ENCODE measurements around the gene MYRIP.
"Not testable (repeated sequence)": the region's sequence is repeated elsewhere in the genome, so short reads cannot be mapped to it uniquely, and the experiment has no call there.

MYRIP gene

DNA sequence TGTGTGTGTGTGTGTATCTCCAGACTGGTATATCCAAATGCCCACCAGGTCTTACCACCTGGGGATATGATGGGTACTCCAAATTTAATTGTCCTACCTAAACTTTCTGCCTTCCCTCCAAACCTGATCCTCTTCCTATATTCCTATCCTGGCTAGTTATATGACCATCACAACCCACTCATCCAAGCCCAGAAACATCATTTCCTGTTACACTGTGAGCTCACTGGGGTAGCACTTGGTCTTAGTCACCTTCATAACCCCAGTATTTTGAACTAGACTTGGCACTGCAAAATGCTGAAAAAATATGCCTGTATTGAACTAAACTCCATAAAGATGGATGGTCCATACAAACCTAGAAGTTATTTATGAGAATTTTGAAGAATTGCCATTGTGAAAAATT, 321.3 kb downstream of the MYRIP start:
- DNase-seq (ENCODE audit: low read depth) = no peak

DNA sequence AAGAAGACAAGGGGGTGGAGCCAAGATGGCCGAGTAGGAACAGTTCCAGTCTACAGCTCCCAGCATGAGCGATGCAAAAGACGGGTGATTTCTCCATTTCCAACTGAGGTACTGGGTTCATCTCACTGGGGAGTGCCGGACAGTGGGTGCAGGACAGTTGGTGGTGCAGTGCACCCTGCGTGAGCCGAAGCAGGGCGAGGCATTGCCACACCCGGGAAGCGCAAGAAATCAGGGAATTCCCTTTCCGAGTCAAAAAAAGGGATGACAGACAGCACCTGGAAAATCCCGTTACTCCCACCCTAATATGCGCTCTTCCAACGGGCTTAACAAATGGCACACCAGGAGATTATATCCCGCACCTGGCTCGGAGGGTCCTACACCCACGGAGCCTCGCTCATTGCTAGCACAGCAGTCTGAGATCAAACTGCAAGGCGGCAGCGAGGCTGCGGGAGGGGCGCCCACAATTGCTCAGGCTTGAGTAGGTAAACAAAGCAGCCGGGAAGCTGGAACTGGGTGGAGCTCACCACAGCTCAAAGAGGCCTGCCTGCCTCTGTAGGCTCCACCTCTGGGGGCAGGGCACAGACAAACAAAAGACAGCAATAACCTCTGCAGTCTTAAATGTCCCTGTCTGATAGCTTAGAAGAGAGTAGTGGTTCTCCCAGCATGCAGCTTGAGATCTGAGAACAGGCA, 324.6 kb downstream of the MYRIP start:
- not testable (repeated sequence) for DNase-seq (ENCODE audit: low read depth)

DNA sequence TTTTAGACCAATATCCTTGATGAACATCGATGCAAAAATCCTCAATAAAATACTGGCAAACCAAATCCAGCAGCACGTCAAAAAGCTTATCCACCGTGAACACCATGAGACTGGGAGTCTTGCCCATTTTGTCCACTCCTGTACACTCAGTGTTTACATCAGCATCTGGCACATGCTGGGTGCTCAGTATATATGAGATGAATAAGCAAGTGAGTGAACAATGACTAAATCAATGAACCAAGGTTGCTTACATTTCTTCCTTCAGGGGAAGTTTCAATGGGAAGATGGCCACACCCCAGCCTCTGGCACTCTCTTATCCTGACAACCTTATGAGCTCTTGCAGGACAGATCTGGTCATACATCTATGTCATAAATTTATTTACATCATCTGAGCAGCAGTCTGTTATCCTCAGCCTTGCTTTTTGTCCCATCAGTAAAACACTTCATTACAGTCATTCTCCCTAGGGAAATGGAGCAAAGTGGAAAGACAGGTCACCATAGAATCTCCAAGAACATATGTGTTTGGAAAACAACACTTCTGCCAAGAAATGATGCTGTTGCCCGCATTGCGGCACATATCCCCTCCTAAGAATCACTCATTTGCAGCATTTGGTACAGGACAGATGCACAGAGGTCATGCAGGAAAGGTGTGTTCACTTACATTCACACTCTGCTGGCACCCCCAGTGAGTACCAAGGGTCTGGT, 328.3 kb downstream of the MYRIP start:
- DNase-seq (ENCODE audit: low read depth) = no peak

DNA sequence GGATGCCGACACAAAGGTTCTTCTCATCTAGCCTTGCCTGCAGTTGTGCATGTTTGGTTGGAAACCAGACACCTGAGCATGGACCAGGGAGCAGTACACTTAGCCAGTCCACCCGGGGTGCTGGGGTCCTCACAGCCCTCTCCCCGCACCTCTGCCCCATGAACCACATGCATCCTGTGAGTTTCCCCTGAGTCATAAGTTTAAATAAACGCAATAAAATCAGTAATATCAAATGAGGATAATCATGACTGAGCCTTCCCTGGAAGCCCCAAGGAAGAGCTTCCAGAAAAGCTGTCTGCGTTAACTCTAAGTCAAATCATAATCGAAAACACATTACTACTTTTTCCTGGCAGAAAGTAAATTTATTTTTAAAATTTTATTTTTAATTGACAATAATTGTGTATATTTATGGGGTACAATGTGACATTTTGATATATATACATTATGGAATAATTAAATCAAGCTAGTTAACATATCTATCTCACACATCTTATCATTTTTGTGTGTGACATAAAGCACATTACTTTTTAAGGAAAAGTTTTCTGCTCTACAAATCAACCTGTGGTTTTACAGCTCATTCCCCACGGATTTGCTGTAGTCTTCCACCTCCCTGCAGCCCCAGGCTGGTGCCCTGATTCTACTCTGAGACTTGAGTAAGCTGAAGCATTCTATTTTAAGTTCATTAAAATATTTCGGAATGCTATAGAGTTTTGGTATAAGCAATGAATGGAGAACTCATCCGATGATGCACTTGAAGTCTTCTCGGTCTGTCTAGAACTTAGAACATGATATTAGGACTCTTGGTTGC, 334.1 kb downstream of the MYRIP start:
- DNase-seq (ENCODE audit: low read depth) = no peak

DNA sequence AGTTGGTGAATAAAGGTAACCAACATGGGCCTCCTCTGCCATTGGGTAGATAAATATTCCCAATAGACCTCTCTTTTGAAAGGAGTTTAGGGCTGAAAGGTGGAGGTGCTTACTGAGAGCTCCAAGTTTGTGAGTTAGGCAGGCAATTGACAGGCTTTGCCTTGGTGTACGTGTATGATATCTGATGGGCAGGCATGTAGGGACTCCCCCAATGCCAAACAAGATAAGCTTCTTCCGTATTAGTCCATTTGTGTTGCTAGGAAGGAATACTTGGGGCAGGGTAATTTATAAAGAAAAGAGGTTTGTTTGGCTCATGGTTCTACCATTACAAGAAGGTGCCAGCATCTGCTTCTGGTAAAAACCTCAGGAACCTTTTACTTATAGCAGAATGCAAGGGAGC, 339.4 kb downstream of the MYRIP start:
- no peak for DNase-seq (ENCODE audit: low read depth)

DNA sequence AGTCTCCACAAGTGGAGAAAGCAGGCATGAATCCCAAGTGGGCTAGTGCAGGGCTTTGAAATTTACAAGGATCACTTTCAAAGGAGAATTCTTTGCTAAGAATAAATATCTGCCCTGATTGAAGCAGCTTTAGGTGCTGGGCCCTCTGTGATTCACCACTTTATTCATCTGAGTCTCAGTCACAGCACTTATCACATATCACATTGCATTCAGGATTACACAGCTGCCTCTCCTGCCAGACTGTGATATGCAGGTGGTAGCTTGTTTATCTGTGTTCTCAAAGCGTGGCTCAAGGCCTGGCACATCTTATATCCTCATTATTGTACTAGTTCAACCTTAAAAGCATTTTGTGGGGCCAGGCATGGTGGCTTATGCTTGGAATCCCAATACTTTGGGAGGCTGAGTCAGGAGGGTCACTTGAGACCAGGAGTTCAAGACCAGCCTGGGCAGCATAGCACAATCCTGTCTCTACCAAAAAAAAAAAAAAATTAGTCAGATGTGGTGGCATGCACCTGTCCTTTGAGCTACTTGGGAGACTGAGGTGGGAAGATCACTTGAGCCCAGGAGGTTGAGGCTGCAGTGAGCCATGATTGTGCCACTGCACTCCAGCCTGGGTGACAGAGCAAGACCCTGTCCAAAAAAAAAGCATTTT, 343.2 kb downstream of the MYRIP start:
- DNase-seq (ENCODE audit: low read depth) = no peak

DNA sequence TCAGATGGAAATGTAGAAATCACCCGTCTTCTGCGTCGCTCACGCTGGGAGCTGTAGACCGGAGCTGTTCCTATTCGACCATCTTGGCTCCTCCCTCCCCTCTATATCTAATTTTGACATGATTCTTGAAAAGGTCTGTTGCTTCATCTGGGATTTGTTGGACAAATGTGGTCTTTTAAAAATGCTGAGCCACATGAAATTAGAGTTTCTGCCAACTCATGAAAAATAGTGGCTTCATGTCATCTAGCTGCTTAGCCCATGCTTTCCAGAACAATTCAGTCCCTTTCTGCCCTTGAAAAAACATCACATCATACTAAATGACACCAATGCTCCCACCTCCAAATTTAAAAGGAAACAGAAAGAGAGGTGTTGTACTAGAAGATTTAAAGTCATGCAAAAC, 351.5 kb downstream of the MYRIP start:
- DNase-seq (ENCODE audit: low read depth) = no peak

DNA sequence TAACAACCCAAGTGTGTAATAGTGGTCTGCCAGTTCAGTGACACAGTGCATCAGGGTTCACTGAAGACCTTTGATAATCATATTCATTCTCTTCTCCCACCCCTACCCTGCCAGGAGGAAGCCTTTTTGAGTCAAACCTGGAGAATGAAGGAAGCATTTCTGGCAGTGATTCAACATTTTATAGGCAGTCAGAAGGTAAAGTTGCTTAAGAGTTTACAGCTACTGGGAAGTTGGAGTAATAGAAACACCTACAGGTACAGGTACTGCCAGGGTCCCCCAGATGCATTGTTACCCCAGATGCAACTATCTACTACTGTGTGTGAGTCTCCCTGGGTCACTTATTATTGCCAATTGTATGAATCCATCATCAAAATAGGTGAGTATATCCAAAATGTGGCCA, 353.2 kb downstream of the MYRIP start:
- DNase-seq (ENCODE audit: low read depth) = no peak

DNA sequence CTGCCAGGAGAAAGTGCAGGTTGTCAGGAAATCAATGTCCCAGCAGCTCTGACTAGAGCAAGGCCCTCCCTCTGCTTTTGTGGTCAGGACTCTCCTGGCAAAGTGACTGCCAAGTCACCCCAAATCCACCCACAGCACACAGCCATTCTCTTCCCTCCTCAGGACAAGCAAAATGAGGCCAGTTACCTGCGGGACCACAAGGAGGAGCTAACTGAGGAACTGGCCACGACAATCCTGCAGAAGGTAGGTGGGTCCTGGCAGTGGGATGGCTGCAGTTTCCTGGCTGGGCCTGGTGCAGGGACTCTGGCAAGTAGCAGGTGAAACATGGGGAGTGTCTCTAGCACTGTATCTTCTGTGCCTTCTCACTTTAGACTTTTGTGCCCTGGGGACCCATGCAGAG, 357.6 kb downstream of the MYRIP start:
- DNase-seq (ENCODE audit: low read depth) = no peak

DNA sequence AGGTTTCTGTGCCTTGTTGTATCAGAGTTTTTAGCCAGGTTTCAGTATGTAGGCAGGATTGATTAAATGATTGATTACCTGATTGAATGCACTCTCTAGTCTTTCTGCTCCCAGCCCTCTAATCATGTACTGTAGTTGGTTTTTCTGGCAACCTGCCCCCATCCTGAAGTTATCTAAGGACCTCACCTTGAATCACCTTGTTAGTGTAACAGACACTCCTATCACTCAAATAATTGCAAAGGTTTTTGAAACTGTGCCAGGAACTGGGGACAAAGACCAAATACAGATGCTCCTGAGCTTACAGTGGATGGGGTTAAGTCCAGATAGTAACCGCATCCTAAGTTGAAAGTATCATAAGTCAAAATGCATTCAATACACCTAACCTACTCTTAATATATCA, 358.5 kb downstream of the MYRIP start:
- no peak for DNase-seq (ENCODE audit: low read depth)

DNA sequence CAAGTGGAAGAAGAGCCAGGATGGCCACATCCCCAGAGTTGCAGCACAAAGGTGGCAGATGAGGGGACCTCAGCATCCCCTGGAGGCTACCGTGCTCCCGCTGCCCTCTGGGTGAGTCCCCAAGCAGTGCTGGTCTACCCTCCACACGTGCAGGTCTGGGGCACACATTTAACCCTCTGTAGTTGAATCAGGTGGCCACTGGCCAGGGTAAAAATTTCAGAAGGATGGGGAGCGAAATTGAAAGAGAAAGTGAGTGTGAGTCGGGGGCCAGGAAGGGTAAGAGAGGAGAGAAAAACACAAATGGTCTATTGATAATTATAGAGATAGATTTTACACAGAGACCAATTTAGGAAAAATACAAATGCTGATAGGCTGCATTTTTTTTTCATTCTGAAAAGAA, 360.6 kb downstream of the MYRIP start:
- DNase-seq (ENCODE audit: low read depth) = no peak

DNA sequence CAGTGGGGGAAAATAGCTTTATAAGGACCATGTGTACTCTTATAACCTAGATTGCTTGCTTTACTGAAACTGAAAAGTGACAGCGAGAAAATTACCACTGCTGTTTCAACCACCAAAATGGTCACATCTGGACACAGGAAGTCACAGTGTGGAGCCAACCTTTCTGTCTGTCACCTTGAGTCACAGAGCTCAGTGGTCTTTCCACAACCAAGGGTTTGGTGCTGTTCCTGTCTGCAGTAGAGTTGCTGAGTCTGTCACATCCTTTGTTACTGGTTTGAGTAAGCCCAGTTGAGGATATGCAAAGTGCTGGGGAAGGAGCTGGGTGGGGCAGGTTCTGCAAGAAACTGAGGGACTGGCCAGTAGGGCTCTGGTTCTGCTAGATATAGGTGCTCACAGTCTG, 361.0 kb downstream of the MYRIP start:
- DNase-seq (ENCODE audit: low read depth) = no peak

DNA sequence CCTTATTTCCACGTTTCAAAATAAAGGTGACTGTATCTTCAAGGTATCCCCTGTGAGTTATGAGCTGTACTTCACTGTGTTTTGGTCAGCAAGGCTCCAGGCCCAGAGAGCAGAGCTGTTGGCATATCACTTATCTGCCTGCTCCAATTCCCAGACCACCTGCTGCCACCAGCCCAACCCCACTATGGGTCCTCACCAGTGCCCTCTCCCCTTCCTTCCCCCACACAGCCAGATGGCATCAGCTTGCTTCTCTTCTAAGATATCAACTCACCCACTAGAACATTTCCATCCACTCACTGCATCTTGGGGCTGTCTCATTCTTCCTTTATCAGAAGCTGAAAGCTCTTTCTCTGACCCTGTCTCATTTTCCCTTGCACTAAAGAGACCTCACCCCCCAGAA, 363.2 kb downstream of the MYRIP start:
- DNase-seq (ENCODE audit: low read depth) = no peak

DNA sequence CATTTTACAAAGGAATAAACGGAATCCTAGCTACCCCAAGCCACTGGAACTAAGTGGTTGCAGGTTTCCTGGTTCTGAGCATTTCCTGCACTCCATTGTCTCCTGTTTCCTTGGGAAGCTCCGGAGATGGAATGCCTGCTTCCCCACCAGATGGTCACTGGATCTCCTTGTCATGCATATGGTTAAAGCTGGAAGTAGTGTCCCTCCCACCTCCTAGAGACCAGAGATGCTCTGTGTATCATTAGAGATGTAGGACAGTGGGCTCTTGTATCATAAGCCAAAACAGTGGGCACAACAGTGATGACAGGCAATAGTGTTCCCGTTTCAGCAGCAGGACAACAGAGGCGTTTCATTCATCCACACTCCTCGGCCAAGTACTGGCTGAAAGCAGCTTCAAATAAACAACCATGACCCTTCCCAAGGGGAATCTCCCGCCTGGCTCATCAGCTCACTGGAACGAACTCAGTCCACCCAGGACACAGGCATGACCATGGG, 363.9 kb downstream of the MYRIP start:
- no peak for DNase-seq (ENCODE audit: low read depth)

DNA sequence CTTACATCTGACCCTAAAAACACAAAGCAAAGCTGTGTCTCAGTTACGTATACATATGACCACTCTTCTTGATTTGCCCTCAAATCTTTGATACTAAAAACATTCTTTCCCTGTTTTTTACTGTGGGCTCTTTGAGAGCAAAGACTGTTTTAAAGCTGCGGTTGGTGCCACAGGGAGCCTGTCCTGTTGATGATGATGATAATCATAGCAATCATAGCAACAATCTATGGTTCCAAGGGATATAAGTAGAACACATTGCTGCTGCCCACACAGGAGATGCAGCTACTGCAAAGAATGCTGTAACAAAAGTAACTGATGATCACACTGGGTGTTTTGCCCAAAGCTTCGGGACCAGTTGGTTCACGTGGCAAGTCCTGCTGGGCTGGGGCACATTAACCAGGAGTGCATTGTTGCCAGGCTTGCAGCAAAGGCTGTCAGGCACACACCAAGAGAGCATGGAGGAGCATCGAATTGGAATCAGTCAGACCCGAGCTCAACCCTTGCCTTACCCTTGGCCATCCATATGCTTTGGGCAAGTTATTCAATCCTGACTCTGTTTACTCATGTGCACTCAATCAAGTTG, 368.7 kb downstream of the MYRIP start:
- no peak for DNase-seq (ENCODE audit: low read depth)

DNA sequence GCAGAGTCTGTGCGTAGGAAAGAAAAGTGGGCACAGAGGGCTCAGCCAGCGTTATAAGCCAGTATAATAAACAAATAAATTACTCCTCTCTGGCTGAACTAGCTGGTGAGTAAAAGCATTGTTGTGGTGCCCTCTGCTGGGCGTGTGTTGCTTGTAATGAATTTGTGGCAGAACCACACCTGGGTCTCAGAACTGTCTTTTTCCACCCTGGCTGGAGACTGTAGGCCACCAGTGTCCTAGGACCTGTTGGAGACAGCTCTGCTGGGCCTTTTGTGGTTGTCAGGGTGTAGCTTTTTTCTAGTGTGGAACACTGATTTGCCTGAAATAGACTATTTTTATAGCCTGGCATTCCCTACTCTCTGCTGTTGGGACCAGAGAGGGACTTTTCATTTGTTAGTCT, 369.6 kb downstream of the MYRIP start:
- peak; percentile 12 for DNase-seq (ENCODE audit: low read depth)

DNA sequence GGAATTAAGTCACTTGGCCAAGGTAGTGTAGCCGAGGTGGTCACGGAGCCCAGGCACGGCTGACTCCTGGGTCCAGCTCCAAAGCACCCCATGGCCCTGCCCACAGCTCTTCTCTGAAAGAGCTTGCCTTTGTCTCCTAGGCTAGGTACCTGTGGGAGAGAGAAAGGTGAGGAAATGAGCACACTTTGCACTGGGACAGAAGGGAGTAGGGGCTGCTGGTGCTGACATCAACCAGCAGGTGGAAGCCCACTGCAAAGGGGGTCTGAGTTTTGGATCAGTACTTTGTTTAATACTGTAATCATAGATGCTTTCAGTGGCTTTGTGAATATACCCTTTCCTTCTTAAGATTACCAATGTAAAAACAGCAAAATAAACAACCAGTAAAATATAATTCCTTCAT, 371.8 kb downstream of the MYRIP start:
- no peak for DNase-seq (ENCODE audit: low read depth)

DNA sequence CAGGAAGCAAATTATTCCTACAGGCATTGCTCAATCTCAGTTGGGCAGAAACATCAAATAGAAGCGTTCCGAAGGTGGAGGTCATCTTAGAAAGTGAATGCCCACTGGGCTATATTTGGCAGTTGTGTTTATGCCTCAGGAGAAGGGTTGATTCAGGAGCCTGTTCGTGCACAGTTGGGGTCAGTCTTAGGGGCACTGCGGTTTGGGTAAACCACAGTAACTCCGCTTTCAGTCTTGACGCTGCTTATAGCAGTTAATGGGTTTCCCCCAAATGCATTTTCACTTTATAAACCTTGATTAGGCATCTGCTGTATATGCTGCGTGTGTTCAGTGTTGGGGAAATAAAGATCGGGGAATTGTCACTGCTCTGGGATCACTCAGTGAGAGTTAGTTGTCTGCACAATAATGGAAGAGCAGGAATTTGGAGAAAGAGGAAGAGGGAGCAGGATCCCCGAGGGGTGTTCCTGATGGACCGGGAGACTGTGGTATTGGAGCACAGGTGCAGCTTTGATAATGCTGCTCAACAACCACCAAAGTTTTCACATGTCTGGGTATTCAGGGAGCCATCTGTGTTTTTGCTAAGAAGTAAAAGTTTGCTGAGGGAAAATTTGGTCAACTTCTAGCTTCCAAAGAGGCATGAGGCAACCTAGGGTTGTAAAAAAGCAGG, 375.8 kb downstream of the MYRIP start:
- DNase-seq (ENCODE audit: low read depth) = no peak

DNA sequence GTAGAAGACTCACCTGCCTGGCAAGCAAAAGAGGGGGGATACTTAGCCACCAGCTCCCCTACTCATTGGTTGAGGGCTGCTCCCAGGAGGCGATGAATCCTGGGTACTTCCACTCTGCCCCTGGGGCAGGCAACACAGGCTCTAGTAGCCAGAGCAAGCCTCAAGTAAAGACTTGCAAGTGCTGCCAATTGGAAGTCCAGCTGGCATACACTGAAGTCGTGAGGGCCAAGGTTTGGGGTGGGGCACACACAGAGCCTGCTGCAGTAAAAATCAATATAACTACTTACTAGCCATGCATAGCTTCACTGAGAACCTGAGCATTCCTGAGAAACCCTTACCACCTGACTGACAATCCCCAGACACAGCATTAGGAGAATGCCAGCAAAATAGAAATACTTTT, 377.1 kb downstream of the MYRIP start:
- no peak for DNase-seq (ENCODE audit: low read depth)

DNA sequence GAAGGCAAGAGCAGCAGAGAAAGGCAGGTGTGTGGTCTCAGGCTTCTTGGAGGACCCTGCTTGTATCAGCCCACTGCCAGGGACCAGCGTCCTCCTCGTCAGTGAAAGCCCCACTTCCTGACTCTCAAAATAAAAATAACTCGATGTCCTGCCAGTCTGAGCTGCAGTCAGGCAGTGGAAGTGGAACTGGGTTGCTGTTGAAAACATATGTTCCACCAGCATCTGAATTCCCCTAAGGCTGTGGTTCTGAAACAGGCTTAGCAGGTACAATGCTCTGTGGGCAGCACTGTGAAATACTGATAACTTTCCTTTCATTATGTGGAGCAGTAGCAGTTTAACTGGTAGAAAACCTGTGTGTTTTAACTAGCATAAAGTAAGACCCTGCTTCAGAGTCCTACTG, 378.5 kb downstream of the MYRIP start:
- DNase-seq (ENCODE audit: low read depth) = no peak

DNA sequence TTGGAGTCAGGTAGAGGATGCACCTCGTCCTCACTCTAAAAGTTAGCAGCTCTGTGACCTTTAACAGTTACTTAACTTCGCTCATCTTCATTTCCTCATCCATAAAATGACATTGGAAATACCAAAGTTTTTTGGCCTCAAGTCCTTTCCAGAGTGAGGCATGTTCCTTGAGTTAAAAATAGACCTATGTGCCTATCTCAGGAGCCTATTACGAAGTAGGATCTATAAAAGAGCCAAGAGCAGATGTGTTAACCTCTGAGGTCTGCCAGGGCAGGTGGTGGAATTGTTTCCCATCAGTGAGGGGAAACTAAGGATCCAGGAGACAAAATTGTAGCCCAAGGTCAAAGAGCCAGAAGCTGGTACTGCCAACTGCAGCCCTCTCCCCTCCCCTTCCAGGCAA, 379.7 kb downstream of the MYRIP start:
- no peak for DNase-seq (ENCODE audit: low read depth)

DNA sequence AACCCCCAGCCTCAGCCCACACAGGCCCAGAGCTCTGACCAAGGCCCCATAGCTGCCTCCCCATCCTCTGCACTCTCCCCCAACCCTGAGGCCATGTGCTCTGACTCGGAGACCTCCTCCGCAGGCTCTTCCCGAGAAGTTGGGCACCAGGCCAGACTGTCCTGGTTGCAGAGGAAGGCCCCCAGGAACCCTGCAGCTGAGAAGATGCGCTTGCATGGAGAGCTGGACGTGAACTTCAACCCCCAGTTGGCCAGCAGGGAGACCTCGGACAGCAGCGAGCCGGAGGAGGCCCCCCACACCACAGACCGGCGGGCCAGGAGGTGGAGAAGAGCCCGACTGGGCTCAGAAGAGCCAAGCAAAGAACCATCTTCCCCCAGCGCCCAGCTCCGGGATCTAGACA, 380.6 kb downstream of the MYRIP start:
- no peak for DNase-seq (ENCODE audit: low read depth)

Data from stimulated activated CD8-positive, alpha-beta memory T cell treated with anti-CD3 and anti-CD28 coated beads, Interleukin-15, amount 100 ng/mL, for 24 hours (primary cell).